ENCODE results near the gene AJUBA. TPM values are rescaled to one million over a fixed set of nuclear protein-coding genes. Genes with fewer than 3 reads are reported as not detected.

AJUBA gene
- total RNA-seq, 1 donor from 2014 or later: 0.91 TPM

GRCh38 chr14:23006544-23007419 is 24.4 kb upstream of the AJUBA start:
- intact Hi-C loops (cut with micrococcal nuclease): loop anchor here (1.0 to 10.0 kb wide), 7 partner anchors 24 to 445 kb away; partner anchors contain the start of genes ACIN1, AJUBA, BCL2L2 and C14orf119

DNA sequence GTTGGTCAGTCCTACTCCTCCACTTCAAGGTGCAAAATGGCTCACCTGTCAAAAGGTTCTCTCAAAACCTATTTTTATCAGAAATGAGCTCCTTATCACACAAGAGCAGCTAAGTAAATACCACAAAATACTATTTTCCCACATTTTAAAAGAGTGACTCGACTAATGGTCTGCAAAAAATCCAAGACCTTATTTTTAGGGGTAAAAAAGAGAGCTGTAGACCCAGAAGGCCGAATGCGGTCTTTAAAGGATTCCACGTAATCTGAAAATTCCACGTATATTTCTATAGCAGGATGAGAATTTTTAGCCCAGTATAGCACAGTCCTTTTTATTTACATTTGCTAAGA is 23.8 kb upstream of the AJUBA start:
- intact Hi-C loops (cut with micrococcal nuclease): loop anchor here (2.0 to 10.0 kb wide), 4 partner anchors 23 to 299 kb away; partner anchors contain the start of genes AJUBA, BCL2L2, PPP1R3E and PRMT5

GRCh38 chr14:23005451-23006187 is 23.3 kb upstream of the AJUBA start:
- intact Hi-C loops (cut with micrococcal nuclease): loop anchor here (2.0 to 10.0 kb wide), 4 partner anchors 23 to 299 kb away; partner anchors contain the start of genes AJUBA, BCL2L2, PPP1R3E and PRMT5

- intact Hi-C loops (cut with micrococcal nuclease): loop anchor here (10.0 kb wide), 1 partner anchor 301 kb away; the partner anchor contains the start of genes BCL2L2 and PPP1R3E
Measured at GRCh38 chr14:23004274-23004673, 21.9 kb upstream of the AJUBA start.

- intact Hi-C loops (cut with micrococcal nuclease): loop anchor here (10.0 kb wide), 1 partner anchor 302 kb away; the partner anchor contains the start of genes BCL2L2 and PPP1R3E
Measured at GRCh38 chr14:23002592-23002991, 20.2 kb upstream of the AJUBA start.

GRCh38 chr14:23000860-23001259 is 18.5 kb upstream of the AJUBA start:
- intact Hi-C loops (cut with micrococcal nuclease): loop anchor here (10.0 kb wide), 1 partner anchor 304 kb away; the partner anchor contains the start of genes BCL2L2 and PPP1R3E

DNA sequence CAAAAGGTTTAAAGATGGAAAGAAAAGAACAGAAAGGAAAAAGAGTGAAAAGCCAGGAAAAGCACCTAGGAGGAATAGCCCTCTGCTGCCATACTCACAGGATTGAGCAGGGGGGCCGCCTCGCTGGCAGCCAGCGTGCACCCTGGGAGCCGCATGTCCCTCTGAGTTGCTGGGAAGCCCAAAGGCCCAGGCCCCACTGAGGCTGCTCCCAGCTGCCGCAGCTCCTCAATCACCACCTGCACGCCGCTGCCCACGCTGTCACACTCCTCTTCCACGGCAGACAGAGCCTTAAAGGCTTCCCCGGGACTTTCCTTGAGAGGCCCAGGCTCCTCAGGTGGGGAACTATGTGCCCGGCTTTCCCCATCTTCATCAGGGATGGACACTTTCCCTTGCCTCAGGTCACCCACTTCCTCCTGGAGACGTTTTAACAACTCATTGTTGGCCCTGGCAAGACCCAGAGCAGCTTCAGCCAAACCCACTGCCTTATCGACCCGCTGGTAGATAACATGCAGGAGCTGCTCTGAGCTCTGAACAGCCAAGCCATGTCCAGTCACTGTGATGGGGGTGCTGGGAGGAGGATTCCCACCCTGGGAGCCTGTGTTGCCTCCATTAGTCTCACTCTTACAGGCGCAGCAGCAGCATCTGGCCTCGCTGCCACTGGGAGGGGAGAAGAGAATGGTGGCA is 16.1 kb upstream of the AJUBA start:
- intact Hi-C loops (cut with micrococcal nuclease): no loop called here

DNA sequence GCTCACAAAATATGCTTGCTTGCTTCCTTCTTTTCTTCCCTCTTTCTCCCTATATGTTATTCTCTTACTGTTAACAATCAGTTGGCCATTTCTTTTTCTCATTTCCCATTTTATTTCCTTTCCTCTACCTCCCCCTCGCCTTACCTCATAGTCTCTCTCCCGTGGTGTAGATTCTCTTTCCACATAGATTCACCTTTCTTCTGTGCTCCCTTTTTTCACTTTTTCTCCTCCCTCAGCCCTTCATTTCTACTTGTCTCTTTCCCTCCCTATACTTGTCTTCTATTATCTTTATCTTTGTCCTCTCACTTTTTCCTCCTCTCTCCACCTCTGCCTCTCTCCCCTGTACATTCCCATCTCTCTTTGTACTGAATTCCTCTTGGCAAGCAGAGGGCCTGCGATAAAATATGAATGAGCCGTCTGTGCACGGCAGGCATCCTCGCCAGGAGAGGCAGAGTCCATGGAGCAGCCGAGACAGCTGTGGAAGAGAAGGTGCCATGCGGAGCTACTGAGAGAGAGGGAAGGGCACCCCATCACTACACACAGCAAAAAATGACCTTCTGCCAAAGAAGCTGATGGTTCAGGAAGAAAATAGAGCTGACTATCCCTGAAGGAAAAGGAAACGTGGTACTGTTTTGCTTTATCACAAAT is 15.4 kb upstream of the AJUBA start:
- intact Hi-C loops (cut with micrococcal nuclease): no loop called here

- intact Hi-C loops (cut with micrococcal nuclease): no loop called here
Measured at GRCh38 chr14:22996768-22997654, 14.7 kb upstream of the AJUBA start.

GRCh38 chr14:22995889-22996625 is 13.7 kb upstream of the AJUBA start:
- intact Hi-C loops (cut with micrococcal nuclease): no loop called here

DNA sequence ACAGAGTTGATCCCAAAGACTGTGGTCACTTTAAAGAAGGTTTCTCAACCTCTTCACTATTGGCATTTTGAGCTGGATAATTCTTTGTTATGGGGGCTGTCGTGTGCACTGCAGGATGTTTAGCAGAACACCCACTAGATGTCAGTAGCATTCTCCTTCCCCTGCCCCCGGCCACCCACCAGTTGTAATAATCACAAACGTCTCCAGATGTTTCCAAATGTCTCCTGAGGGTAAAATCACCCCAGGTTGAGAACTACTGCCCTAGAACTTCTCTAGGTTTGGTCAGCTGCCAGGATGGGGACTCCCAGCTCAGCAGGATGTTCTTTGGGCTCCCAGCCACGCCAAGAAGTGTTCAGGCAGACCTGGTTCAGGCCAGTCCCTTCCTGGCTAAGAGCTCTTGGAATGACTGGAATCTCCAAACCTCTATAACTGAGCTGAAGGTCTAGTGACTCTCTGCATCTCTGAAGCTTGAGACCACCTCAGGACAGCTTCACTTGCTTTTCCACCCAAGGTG is 12.5 kb upstream of the AJUBA start:
- intact Hi-C loops (cut with micrococcal nuclease): no loop called here

DNA sequence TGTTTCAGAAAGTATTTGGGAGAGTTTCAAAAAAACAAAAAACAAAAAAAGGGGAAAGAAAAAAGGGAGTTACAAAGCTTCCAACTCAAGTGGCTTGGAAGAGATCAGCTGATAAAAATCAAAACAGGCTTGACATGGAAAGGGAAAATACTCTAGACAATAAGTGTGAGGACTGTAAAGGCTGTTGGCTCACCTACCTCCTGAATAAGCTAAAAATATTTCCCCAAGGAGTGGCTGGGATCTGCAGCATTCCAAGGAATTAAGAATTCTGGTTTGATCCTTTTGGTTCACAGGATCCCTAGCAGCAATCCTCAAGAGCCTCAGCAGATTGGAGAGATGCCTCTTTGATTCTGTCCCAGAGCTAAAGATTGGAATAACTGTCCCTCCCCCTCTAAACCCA is 11.2 kb upstream of the AJUBA start:
- intact Hi-C loops (cut with micrococcal nuclease): no loop called here

DNA sequence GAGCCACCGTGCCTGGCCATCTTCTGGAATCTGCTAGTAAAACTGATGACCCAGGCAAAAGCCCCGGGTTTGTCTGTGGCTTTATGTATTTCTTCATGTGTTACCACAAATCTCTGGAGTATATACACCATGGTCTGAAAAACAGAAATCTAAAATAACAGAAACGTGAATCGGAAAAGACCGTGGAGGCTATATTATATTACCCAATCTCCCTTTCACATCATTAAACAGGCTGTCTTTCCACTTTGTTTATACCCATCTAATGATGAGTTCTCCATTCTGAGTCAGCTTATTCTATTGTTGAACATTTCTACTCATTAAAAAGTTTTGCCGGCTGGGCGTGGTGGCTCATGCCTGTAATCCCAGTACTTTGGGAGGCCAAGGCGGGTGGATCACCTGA is 9.5 kb upstream of the AJUBA start:
- intact Hi-C loops (cut with micrococcal nuclease): no loop called here

DNA sequence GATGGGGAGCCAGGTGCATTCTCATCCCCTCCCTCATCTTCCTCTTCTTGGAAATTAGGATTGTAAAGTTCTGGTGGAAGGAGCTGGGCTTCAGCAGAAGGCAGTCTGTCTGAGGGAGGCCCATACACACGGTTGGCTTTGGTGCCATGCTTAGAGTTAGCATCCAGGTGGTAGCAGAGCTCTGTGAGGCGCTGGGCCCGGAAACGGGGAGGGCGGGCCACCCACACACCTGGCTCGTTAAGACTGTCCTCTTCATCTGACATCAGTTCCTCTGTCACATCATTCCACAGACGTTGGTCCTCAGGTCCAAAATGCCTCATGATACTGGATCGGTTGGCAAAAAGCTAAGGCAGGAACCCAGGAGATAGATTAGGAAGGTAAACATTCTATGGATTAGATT is 4.9 kb upstream of the AJUBA start:
- intact Hi-C loops (cut with micrococcal nuclease): loop anchor here (2.0 to 10.0 kb wide), 3 partner anchors 48 to 1072 kb away; partner anchors contain the start of genes PSMB5 and SLC7A8

DNA sequence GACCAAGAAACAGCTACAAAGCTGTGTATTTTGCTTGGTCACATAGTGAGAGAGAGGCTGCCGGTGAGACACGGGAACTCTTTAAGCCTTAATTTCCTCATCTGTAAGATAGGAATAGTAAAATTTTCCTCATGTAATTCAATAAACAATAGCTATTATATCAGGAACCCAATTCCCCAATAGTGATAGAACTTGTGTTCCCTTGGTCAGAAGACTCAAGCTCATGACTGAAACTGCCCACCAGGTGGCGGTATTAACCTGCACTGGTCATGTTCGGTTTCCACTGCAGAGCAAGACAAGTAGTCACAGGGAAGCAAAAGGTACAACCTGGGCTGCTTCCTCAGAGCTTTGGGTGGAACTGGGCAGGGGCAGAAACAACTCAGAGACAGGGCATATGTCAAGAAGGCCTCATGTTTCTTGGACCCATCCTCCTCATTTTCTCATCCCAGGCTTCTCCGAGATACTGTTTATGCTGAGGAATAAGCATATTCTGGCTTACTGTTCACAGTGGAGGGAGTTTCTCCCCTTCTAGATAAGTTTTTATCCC is 4.2 kb upstream of the AJUBA start:
- intact Hi-C loops (cut with micrococcal nuclease): loop anchor here (1.0 to 10.0 kb wide), 4 partner anchors 48 to 1072 kb away; partner anchors contain the start of genes PSMB5 and SLC7A8

DNA sequence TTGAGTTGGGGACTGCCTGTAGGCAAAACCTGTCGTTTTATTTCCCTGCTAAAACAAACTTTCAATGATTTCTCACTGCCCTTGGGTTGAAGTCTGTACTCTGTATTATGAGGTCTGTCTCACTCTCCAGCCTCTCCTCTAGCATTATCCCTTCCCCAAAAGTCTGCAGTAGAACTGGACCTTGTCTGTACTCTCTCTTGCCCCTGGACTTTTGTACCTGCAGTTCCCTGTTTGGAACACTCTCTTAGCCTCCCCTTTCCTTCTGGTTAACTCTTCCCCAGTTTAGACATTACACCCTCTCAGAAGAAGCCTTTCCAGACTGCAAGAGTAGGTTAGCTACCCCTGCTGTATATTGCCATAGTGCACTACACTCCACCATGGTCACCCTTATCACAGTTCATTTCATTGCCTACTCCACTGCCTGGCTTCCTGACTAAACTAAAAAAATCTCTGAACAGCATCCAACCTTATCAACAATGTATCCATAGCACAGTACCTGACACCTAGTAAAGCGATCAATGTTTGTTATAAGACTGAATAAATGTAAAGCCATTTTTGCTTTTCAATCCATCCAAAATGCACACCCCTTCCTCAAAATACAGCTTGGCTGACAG is 3.6 kb upstream of the AJUBA start:
- intact Hi-C loops (cut with micrococcal nuclease): loop anchor here (1.0 to 10.0 kb wide), 4 partner anchors 49 to 1071 kb away; partner anchors contain the start of genes PSMB5 and SLC7A8

GRCh38 chr14:22984959-22985658 is 2.8 kb upstream of the AJUBA start:
- intact Hi-C loops (cut with micrococcal nuclease): loop anchor here (5.0 to 10.0 kb wide), 3 partner anchors 200 to 1070 kb away; partner anchors contain the start of gene SLC7A8

Data from T-helper 2 cell treated with Interferon-gamma antibody and Interleukin-4, amounts not matched to agents 100 ng/mL and 5 ng/mL, for 36 hours (primary cell).